Ishikawa (cell line): Measurements from ENCODE around the gene GCDH.
A peak's percentile ranks its signal among the peaks of the same experiment; 100 is the strongest.

Experiments
- CEBPB ChIP-seq: IDR thresholded peaks from 2 replicates; pipeline ENCODE4 v1.6.1; 2012
- CREB1 ChIP-seq: IDR thresholded peaks from 2 replicates; pipeline ENCODE4 v1.6.1; 2012; ENCODE audit warnings: low read depth
- EGR1 ChIP-seq: IDR thresholded peaks from 2 replicates; pipeline ENCODE4 v1.6.1; 2012
- EP300 ChIP-seq: IDR thresholded peaks from 2 replicates; pipeline ENCODE4 v1.6.1; 2012; ENCODE audit warnings: borderline replicate concordance
- FOXM1 ChIP-seq: IDR thresholded peaks from 2 replicates; pipeline ENCODE4 v1.6.1; 2012; ENCODE audit warnings: low read depth, borderline replicate concordance
- NFIC ChIP-seq: IDR thresholded peaks from 2 replicates; pipeline ENCODE4 v1.6.1; 2012
- RAD21 ChIP-seq: IDR thresholded peaks from 2 replicates; pipeline ENCODE4 v1.6.1; 2012; ENCODE audit warnings: low read depth
- REST ChIP-seq: IDR thresholded peaks from 2 replicates; pipeline ENCODE4 v1.6.1; 2012; ENCODE audit warnings: low read depth, mild to moderate bottlenecking
- TAF1 ChIP-seq: IDR thresholded peaks from 2 replicates; pipeline ENCODE4 v1.6.1; 2012; ENCODE audit warnings: low read depth, mild to moderate bottlenecking
- TCF12 ChIP-seq: IDR thresholded peaks from 2 replicates; pipeline ENCODE4 v1.6.1; 2012; ENCODE audit warnings: low read depth
- TEAD4 ChIP-seq: IDR thresholded peaks from 2 replicates; pipeline ENCODE4 v1.6.1; 2012
- YY1 ChIP-seq: IDR thresholded peaks from 2 replicates; pipeline ENCODE4 v1.6.1; 2012; ENCODE audit warnings: low read depth
- ZBTB7A ChIP-seq: IDR thresholded peaks from 2 replicates; pipeline ENCODE4 v1.6.1; 2012; ENCODE audit warnings: low read depth
- TF ChIP-seq, protein P1 (sequence below): IDR thresholded peaks from 2 replicates; pipeline ENCODE4 v1.6.1; 2012
- TF ChIP-seq, protein P2 (sequence below): IDR thresholded peaks from 2 replicates; pipeline ENCODE4 v1.6.1; 2012

The GCDH gene

GRCh38 chr19:12884926-12885748 is 5.8 kb upstream of the GCDH start:
- TF ChIP-seq EGR1 (no peak), RAD21 (peak; percentile 26; the same call in 1 of the 2 replicates), EP300 (no peak), CREB1 (no peak), ZBTB7A (no peak), FOXM1 (no peak), REST (no peak), YY1 (no peak), CEBPB (0 out of 2 replicates have a peak, but pooled peaks have one; percentile 15), TAF1 (0 out of 2 replicates have a peak, but pooled peaks have one; percentile 23), NFIC (no peak), TCF12 (no peak), TEAD4 (no peak)
- TF ChIP-seq, protein P1, sequence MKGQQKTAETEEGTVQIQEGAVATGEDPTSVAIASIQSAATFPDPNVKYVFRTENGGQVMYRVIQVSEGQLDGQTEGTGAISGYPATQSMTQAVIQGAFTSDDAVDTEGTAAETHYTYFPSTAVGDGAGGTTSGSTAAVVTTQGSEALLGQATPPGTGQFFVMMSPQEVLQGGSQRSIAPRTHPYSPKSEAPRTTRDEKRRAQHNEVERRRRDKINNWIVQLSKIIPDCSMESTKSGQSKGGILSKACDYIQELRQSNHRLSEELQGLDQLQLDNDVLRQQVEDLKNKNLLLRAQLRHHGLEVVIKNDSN = peak; percentile 43; the same call in 1 of the 2 replicates
- TF ChIP-seq, protein P2, sequence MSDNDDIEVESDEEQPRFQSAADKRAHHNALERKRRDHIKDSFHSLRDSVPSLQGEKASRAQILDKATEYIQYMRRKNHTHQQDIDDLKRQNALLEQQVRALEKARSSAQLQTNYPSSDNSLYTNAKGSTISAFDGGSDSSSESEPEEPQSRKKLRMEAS = peak; percentile 95

GRCh38 chr19:12885749-12886650 is 5.0 kb upstream of the GCDH start:
- TF ChIP-seq, protein P1 = no peak
- no peak for TF ChIP-seq FOXM1

GRCh38 chr19:12886651-12886968 is 4.3 kb upstream of the GCDH start:
- no peak for TF ChIP-seq YY1
- TF ChIP-seq TAF1 = no peak
- no peak for TF ChIP-seq NFIC
- no peak for TF ChIP-seq TEAD4
- TF ChIP-seq, protein P2 = no peak
- no peak for TF ChIP-seq REST
- TF ChIP-seq EP300 = no peak
- no peak for TF ChIP-seq TCF12
- no peak for TF ChIP-seq FOXM1
- TF ChIP-seq RAD21 = no peak
- TF ChIP-seq CEBPB = no peak
- no peak for TF ChIP-seq ZBTB7A
- TF ChIP-seq, protein P1 = no peak
- no peak for TF ChIP-seq EGR1
- TF ChIP-seq CREB1 = no peak

- TF ChIP-seq CEBPB = no peak
- no peak for TF ChIP-seq ZBTB7A
- TF ChIP-seq, protein P1 = no peak
- no peak for TF ChIP-seq REST
These were observed 3.8 kb upstream of the GCDH start, which contains the start of gene KLF1 for GRCh38 chr19:12886969-12887747. TSS of gene KLF1 (minus strand) at chr19:12887201. CDS start at chr19:12887140, 61 bp downstream.
